Fibroblast of mammary gland (primary cell): ENCODE data around the gene FAM228B.

Experiments used
- DNase-seq: peaks from one replicate; pipeline ENCODE4 v3.0.0-alpha.2; 2010; ENCODE audit warnings: low read depth
- H3K4me3 ChIP-seq: 2 replicates; pipeline ENCODE4 v1.5.1; 2011; ENCODE audit warnings: low read depth, mild to moderate bottlenecking, low read length, moderate library complexity; ENCODE audit not compliant: control insufficient read depth
- TF ChIP-seq, protein P1 (sequence below): conservative IDR thresholded peaks from 2 replicates; pipeline ENCODE4 v1.5.1; 2011; ENCODE audit warnings: low read depth, low read length, inconsistent platforms; ENCODE audit not compliant: control insufficient read depth, insufficient read depth

The FAM228B gene

DNA sequence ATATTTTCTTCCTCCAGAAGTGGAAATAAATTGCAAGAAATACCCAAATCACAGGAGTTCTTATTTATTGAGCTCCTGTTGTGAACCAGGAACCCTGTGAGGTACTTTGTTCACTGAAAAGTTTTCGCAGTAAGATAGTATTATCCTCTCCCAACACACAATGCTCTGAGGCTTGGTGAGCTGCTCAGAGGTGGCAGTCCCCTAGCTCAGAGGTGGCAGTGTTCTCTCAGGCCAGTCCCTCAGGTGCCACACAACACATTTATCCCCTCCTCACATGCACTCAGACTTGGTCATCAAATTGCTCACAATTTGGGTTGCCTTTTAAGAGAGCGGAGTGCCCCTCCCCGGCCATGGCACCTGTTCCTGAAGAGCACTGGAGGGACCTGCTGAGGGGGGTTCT is 77.5 kb downstream of the FAM228B start:
- TF ChIP-seq, protein P1, sequence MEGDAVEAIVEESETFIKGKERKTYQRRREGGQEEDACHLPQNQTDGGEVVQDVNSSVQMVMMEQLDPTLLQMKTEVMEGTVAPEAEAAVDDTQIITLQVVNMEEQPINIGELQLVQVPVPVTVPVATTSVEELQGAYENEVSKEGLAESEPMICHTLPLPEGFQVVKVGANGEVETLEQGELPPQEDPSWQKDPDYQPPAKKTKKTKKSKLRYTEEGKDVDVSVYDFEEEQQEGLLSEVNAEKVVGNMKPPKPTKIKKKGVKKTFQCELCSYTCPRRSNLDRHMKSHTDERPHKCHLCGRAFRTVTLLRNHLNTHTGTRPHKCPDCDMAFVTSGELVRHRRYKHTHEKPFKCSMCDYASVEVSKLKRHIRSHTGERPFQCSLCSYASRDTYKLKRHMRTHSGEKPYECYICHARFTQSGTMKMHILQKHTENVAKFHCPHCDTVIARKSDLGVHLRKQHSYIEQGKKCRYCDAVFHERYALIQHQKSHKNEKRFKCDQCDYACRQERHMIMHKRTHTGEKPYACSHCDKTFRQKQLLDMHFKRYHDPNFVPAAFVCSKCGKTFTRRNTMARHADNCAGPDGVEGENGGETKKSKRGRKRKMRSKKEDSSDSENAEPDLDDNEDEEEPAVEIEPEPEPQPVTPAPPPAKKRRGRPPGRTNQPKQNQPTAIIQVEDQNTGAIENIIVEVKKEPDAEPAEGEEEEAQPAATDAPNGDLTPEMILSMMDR, result no peak
- DNase-seq, result no peak
- H3K4me3 ChIP-seq, result no peak overlapping the region

DNA sequence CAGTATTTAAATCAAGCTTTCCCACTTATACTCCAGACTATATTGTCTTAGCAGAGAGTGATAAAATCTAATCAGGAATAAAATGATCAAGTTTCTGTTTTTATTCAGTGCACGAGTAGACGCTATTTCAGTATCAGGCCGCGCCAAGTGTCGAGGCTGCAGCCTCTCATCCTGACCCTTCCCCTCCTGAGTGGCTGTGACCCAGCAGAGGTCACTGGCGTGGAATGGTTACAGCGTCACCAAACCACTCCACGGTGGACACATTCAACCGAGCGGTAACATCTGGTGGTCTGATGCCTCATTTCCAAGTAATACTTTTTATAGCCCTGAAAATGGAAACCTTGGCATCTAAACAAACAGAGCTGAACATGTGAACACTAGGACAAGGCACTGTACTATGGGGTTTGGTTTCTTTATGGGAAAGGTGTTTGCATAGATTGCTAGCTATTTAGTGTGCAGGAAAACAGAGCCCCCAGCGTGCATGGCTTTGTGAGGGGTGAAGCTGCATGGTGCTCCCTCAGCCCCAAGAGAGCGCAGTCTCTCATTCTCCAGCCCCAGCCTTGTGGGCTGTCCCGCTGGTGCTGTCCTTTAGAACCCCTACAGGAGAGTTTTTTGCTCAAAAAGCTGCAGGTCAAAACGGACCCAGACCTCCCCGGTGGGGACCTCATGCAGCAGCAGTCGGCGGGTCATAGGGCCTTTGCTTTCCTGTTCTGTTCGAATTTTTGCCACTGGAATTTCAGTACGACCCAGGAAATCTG is 79.9 kb downstream of the FAM228B start:
- no peak overlapping the region for H3K4me3 ChIP-seq
- TF ChIP-seq, protein P1, result no peak
- DNase-seq, result no peak

DNA sequence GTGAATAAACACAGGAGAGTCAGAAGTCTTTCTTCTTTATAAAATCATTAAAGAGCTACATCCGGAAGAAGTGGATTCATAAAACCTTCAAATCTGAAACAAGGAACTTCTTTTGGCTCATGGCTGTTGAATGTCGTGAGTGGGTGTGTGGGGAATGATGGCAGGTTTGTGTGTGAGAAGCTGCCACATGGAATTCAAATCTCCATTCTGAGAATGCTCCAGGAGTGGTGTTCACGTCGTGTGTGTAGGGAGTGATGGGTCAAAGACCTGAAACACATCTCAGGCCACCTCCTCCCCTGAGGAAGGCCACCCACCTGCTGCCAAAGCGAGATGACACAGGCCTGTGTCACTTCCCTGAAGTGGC is 80.5 kb downstream of the FAM228B start:
- DNase-seq, result no peak
- TF ChIP-seq, protein P1, result no peak
- no peak overlapping the region for H3K4me3 ChIP-seq

DNA sequence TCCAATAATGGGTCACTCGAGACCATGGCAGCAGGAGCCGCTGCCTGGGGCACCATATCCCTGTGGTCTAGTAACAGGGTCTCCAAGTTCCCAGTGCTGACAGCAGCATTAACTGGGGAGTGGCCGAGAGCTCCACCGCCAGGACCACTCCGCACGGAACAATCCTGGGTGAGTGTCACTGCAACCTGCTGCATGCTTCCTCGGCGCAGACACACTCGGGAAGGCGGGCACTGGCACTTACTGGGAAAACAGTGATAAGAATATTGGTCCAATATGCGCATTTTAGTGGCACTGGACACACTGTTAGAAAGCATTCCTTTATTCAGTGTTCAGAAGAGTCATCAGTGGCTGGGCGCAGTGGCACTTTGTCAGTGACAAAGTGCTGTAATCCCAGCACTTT is 81.2 kb downstream of the FAM228B start:
- no peak for DNase-seq

DNA sequence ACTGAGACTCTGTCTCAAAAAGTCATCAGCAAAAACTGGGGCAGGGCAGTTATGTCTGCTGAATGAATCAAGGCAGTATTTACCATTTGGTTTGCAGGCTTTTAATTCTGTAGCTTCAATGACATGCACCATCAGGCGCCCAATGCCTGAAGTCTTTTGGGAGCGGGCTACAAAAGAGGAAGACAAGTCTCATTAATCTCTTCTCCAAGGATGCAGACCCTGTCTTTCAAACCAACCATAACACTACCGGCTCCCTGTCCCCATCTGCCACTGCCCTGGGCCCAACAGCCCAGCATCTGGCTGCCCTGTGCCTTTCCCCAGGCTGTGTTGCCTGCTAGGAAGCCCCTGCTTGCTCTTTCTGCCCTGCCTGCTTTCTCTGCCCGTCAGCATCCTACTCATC is 81.9 kb downstream of the FAM228B start:
- TF ChIP-seq, protein P1, result no peak
- DNase-seq, result no peak
- no peak overlapping the region for H3K4me3 ChIP-seq

More for the DNA sequence above, 81.2 kb downstream of the FAM228B start:
- no peak overlapping the region for H3K4me3 ChIP-seq
- TF ChIP-seq, protein P1, result no peak

DNA sequence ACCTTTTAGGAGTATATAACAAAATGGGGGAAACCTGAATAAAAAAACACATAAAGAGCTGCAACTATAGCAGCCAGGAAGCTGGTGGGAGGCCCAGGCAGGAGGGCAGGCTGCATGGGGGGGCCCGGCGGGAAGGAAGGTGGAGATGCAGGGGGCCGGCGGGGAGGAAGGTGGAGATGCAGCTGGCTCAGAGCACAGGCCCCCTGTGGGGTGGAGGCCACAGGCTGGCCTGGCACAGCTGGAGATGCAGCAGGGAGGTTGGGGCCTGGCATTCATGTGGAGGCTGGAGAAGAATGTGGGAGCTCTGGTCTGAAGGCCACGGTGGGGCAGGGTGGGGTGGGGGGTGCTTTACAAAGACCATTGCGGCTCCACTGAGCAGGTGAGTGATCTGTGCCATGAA is 83.0 kb downstream of the FAM228B start:
- TF ChIP-seq, protein P1, result no peak
- H3K4me3 ChIP-seq, result no peak overlapping the region
- no peak for DNase-seq
